Right lobe of liver (tissue), 6 donors: ENCODE measurements around the gene AKAP8L. TPM values are rescaled to one million over a fixed set of nuclear protein-coding genes. Genes with fewer than 3 reads are reported as not detected.

ENCODE experiments used
- ATAC-seq, 4 donors: fragments of 200-7000 bp; cut with Tn5 transposase; one replicate each; pipeline ENCODE4 v1.9.1; 2020; ENCODE audit warnings: mild to moderate bottlenecking in 4 of 4, moderate library complexity in 4 of 4
- DNase-seq, 3 donors: peaks; one replicate each; pipeline ENCODE4 v3.0.0-alpha.2; 2020
- H3K27ac ChIP-seq, 3 donors: fragments of 200-600 bp; one replicate each; pipeline ENCODE4 v1.8.0; 2022
- H3K27me3 ChIP-seq, 2 donors: fragments of 200-600 bp; one replicate each; pipeline ENCODE4 v1.8.0; 2022
- H3K36me3 ChIP-seq, 4 donors: fragments of 200-600 bp; sonication (generic) in 1 of 4; one replicate each; pipeline versions ENCODE4 v1.5.1 to v1.8.0; 2017 to 2022; ENCODE audit warnings: control low read depth in 1 of 4
- H3K4me1 ChIP-seq, 4 donors: fragments of 200-600 bp; sonication (generic) in 1 of 4; one replicate each; pipeline versions ENCODE4 v1.5.1 to v1.8.0; 2017 to 2022; ENCODE audit warnings: control low read depth in 1 of 4
- H3K4me3 ChIP-seq, 3 donors: fragments of 200-600 bp; one replicate each; pipeline ENCODE4 v1.8.0; 2022
- H3K9me3 ChIP-seq, 4 donors: fragments of 200-600 bp; sonication (generic) in 1 of 4; one replicate each; pipeline versions ENCODE4 v1.5.1 to v1.8.0; 2017 to 2022; ENCODE audit warnings: control low read depth in 1 of 4
- POLR2A ChIP-seq: fragments of 450-650 bp; IDR thresholded peaks from one replicate; pipeline ENCODE4 v1.6.1; 2017; ENCODE audit warnings: antibody characterized with exemption, mild to moderate bottlenecking
- WGBS: methylation state at CpG from one replicate; pipeline ENCODE4 v1.1.6; 2018; ENCODE audit warnings: low coverage, low lambda C conversion rate; ENCODE audit not compliant: insufficient coverage; ENCODE audit errors: missing lambda C conversion rate; 5-methylcytosine and 5-hydroxymethylcytosine counted together
- intact Hi-C, 2 donors: fragments of 100-400 bp; cut with DNase I; formaldehyde crosslinking; loops; one replicate each; pipeline versions ENCODE4 v1.11.2 to v1.14.1; 2022
- total RNA-seq, 6 experiments: library from RNA; depleted of rRNA in 2 of 6; stranded (reverse); fragments of >200 nt in 2 of 6; fragmentation: NEBNext Ultra II Directional in 3 of 6; extraction: Animal tissue kit (Norgen Biotek cat#: 25700) in 3 of 6; gene quantifications; one replicate each; pipeline versions ENCODE4 v1.1.0 to v1.2.4, GENCODE V29; 2016 to 2023
- TF ChIP-seq, protein P1 (sequence below), 4 donors: fragments of 200-600 bp in 3 of 4; fragments of 450-650 bp in 1 of 4; IDR thresholded peaks; one replicate each; pipeline versions ENCODE4 v1.5.1 to v1.8.0; 2016 to 2022; ENCODE audit warnings: antibody characterized with exemption in 4 of 4, mild to moderate bottlenecking in 2 of 4
- donor health status: DM: no; HTN: yes; CAD: no.
- donor health status: DM: no; HTN: no; CAD: no.
- donor health status: DM: no; HTN: no; CAD: no.
- donor health status: DM: no; HTN: yes; CAD: no.
- donor health status: DM: no; HTN: yes; CAD: no.

AKAP8L gene
- total RNA-seq, 6 experiments from 2014 or later: 27.4 to 69.4 (median 49.6) TPM

DNA sequence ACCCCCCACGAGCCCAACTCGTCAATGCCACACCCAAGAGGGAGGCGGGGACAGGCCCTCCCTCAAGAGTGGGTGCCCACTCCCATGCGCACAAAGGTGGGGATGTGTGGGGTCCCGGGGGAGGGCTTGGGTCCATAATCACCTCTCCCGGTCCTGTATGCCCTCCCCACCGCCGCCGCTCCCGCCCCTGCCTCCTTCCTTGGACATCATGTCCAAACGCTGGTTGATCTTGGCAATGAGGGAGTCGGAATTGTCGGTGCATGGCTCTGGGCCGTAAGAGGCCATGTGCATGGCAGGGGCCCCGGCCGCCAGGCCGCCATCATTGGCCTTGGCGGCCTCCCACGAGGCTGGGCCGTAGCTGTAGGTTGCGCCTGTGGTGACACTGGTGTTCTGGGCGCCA lies 45.1 kb downstream of the AKAP8L start:
- Histone ChIP-seq H3K4me1 (peaks cover 0 to 41% (median 18%) of the 10 kb centered on the region in 4 donors), H3K27me3 (no peaks in the 10 kb centered on the region), H3K4me3 (no peak overlapping the region), H3K27ac (no peak overlapping the region), H3K9me3 (no peaks in the 10 kb centered on the region), H3K36me3 (peaks cover 8 to 46% (median 25%) of the 10 kb centered on the region in 4 donors)
- WGBS: no CpG with 5 or more reads among the region's 22 CpGs
- no peak for DNase-seq
- intact Hi-C loops: loop anchor here in 1 of 2 donors (10.0 kb wide), 1 partner anchor 109 kb away; no protein-coding TSS in a partner anchor
- no peak for TF ChIP-seq POLR2A
- TF ChIP-seq, protein P1, sequence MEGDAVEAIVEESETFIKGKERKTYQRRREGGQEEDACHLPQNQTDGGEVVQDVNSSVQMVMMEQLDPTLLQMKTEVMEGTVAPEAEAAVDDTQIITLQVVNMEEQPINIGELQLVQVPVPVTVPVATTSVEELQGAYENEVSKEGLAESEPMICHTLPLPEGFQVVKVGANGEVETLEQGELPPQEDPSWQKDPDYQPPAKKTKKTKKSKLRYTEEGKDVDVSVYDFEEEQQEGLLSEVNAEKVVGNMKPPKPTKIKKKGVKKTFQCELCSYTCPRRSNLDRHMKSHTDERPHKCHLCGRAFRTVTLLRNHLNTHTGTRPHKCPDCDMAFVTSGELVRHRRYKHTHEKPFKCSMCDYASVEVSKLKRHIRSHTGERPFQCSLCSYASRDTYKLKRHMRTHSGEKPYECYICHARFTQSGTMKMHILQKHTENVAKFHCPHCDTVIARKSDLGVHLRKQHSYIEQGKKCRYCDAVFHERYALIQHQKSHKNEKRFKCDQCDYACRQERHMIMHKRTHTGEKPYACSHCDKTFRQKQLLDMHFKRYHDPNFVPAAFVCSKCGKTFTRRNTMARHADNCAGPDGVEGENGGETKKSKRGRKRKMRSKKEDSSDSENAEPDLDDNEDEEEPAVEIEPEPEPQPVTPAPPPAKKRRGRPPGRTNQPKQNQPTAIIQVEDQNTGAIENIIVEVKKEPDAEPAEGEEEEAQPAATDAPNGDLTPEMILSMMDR (IDR thresholded peaks at IDR 0.05): no peak
- no peak for ATAC-seq

DNA sequence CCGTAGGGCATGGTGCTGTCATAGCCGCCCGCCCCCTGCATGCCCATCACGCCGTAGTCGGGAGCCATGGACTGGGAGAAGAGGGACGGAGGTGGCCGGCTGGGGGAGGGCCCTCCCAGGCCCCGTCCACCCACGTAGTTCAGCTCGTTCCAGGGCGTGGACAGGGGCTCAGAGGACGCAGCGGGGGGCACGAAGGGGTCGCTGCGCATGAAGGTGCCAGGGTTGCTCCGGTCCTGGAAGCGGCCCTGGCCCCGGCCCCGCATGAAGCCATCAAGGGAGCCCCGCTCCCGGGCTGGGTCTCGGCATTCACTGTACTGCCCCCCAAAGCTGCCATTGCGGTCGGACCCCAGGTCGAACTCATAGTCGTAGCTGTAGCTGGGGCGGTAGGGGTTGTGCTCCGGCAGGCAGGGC lies 45.9 kb downstream of the AKAP8L start:
- Histone ChIP-seq H3K27ac (no peak overlapping the region), H3K27me3 (no peaks in the 10 kb centered on the region), H3K9me3 (no peaks in the 10 kb centered on the region), H3K4me1 (peaks cover 0 to 44% (median 18%) of the 10 kb centered on the region in 4 donors), H3K4me3 (no peak overlapping the region), H3K36me3 (peaks cover 12 to 53% (median 28%) of the 10 kb centered on the region in 4 donors)
- TF ChIP-seq, protein P1 (IDR thresholded peaks at IDR 0.05): no peak
- no peak for TF ChIP-seq POLR2A
- DNase-seq (no peak), ATAC-seq (no peak)
- intact Hi-C loops: loop anchor here in 1 of 2 donors (10.0 kb wide), 1 partner anchor 108 kb away; no protein-coding TSS in a partner anchor
- 80% methylated on average over 2 of the region's 30 CpGs for WGBS

DNA sequence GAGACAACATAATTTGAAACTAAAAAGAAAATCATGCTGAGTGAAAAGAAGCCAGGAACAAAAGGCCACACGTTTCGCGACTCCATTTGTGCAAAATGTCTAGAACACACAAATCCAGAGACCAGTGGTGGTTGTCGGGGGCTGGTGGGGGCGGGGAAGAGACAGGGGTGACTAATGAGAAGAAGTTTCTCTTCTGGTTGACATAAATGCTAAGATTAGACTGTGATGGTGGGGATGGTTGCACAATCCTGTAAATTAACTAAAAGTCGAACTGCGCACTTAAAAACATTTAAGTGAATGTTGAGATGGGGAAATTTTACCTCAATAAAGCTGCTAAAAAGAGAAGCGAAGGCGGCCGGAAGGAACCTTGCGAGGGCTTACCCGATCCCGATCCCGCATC lies 46.3 kb downstream of the AKAP8L start:
- Histone ChIP-seq H3K36me3 (peaks cover 12 to 58% (median 28%) of the 10 kb centered on the region in 4 donors), H3K4me3 (no peak overlapping the region), H3K27me3 (no peaks in the 10 kb centered on the region), H3K4me1 (peaks cover 0 to 44% (median 18%) of the 10 kb centered on the region in 4 donors), H3K27ac (no peak overlapping the region), H3K9me3 (no peaks in the 10 kb centered on the region)
- WGBS: 84% methylated on average over 14 of the region's 14 CpGs
- intact Hi-C loops: loop anchor here in 1 of 2 donors (10.0 kb wide), 1 partner anchor 108 kb away; no protein-coding TSS in a partner anchor
- TF ChIP-seq, protein P1 (IDR thresholded peaks at IDR 0.05): no peak
- TF ChIP-seq POLR2A: no peak
- no peak for ATAC-seq
- no peak for DNase-seq

DNA sequence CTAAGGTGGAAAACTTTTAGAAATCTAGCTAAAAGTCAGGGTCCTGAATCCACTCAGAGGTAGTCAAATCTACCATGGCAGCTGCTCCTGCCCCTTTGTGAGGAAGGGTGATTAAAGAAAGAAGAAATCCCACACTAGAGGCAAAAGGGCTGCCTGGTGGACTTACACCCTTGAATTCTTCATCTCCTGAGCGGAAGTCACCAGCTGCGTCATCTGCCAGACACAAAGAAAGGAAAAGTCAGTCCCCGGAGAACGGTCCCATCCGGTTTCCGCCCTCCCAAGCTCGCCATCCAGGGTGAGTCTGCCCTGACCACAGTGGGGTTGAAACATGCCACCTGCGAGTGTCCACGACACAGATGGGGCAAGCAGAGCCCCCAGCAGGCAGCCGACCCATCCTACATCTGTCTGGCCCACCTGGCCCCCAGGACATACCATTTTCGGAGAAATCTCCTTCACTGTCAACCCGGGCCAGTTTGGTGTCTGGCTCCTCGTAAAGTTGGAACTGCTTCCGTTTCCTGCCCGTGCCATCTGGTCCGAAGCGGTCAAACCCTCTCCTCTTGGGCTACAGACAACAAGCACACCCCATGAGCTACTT lies 46.9 kb downstream of the AKAP8L start:
- Histone ChIP-seq H3K4me3 (no peak overlapping the region), H3K4me1 (peaks cover 0 to 44% (median 16%) of the 10 kb centered on the region in 4 donors), H3K27me3 (no peaks in the 10 kb centered on the region), H3K27ac (no peak overlapping the region), H3K36me3 (peaks cover 12 to 58% (median 28%) of the 10 kb centered on the region in 4 donors), H3K9me3 (no peaks in the 10 kb centered on the region)
- no peak for ATAC-seq
- WGBS: 89% methylated on average over 8 of the region's 17 CpGs
- intact Hi-C loops: loop anchor here in 1 of 2 donors (10.0 kb wide), 1 partner anchor 107 kb away; no protein-coding TSS in a partner anchor
- no peak for TF ChIP-seq POLR2A
- TF ChIP-seq, protein P1 (IDR thresholded peaks at IDR 0.05): no peak
- DNase-seq: no peak
